ENCODE measurements around the gene LAMA2. TPM values are rescaled to one million over a fixed set of nuclear protein-coding genes. Genes with fewer than 3 reads are reported as not detected.

Gene LAMA2
- total RNA-seq, 4 donors from 2014 or later = 203 to 339 (median 275) TPM

GRCh38 chr6:129206821-129207220 lies 323.9 kb downstream of the LAMA2 start:
- peak overlapping the region in 1 of 4 donors; percentile 51 for H3K27ac ChIP-seq
- no peak for TF ChIP-seq CTCF (IDR thresholded peaks at IDR 0.05)
- no peak for DNase-seq (ENCODE audit: low spot score in 2 of 2)
- no peaks in the 10 kb centered on the region for H3K9me3 ChIP-seq
- no peaks in the 10 kb centered on the region for H3K27me3 ChIP-seq
- no peak overlapping the region for H3K4me3 ChIP-seq
- H3K4me1 ChIP-seq = peaks cover 0 to 17% (median 5%) of the 10 kb centered on the region in 4 donors
- H3K36me3 ChIP-seq = no peaks in the 10 kb centered on the region
- 54 to 63% methylated on average over 5 of the region's 5 CpGs for WGBS, 2 donors

GRCh38 chr6:129207832-129208231 lies 324.9 kb downstream of the LAMA2 start:
- peaks cover 0 to 3% (median 0%) of the 10 kb centered on the region in 3 donors for H3K36me3 ChIP-seq
- no peaks in the 10 kb centered on the region for H3K27me3 ChIP-seq
- TF ChIP-seq EP300 (IDR thresholded peaks at IDR 0.05) (no peak), POLR2A (IDR thresholded peaks at IDR 0.05) (no peak), CTCF (IDR thresholded peaks at IDR 0.05) (no peak)
- no peaks in the 10 kb centered on the region for H3K9me3 ChIP-seq
- H3K4me3 ChIP-seq = no peak overlapping the region
- no peak for DNase-seq (ENCODE audit: low spot score in 2 of 2)
- WGBS, 2 donors = 71 to 73% methylated on average over 1 of the region's 1 CpG
- peak overlapping the region in 1 of 4 donors; percentile 49 for H3K27ac ChIP-seq
- H3K4me1 ChIP-seq = peaks cover 0 to 17% (median 5%) of the 10 kb centered on the region in 4 donors

- Histone ChIP-seq H3K36me3 (peaks cover 0 to 10% (median 0%) of the 10 kb centered on the region in 3 donors), H3K9me3 (peaks cover 0 to 4% (median 0%) of the 10 kb centered on the region in 4 donors), H3K4me3 (no peak overlapping the region), H3K27ac (peak overlapping the region in 2 of 4 donors; percentile 33 to 49), H3K4me1 (peaks cover 0 to 17% (median 5%) of the 10 kb centered on the region in 4 donors), H3K27me3 (no peaks in the 10 kb centered on the region)
- no peak for DNase-seq (ENCODE audit: low spot score in 2 of 2)
- TF ChIP-seq EP300 (IDR thresholded peaks at IDR 0.05) (no peak), CTCF (IDR thresholded peaks at IDR 0.05) (no peak), POLR2A (IDR thresholded peaks at IDR 0.05) (no peak)
Measured at GRCh38 chr6:129208415-129209034, 325.6 kb downstream of the LAMA2 start.

- TF ChIP-seq CTCF (IDR thresholded peaks at IDR 0.05) (no peak), EP300 (IDR thresholded peaks at IDR 0.05) (no peak)
- Histone ChIP-seq H3K9me3 (peaks cover 0 to 4% (median 0%) of the 10 kb centered on the region in 4 donors), H3K36me3 (peaks cover 0 to 17% (median 0%) of the 10 kb centered on the region in 3 donors), H3K4me1 (peaks cover 0 to 17% (median 5%) of the 10 kb centered on the region in 4 donors), H3K4me3 (no peak overlapping the region), H3K27me3 (no peaks in the 10 kb centered on the region), H3K27ac (no peak overlapping the region)
- no peak for DNase-seq (ENCODE audit: low spot score in 2 of 2)
- WGBS, 2 donors = 91 to 94% methylated on average over 6 of the region's 6 CpGs
Measured at GRCh38 chr6:129209355-129209754, 326.4 kb downstream of the LAMA2 start.

GRCh38 chr6:129210684-129211083 lies 327.7 kb downstream of the LAMA2 start:
- no peak overlapping the region for H3K4me3 ChIP-seq
- H3K27me3 ChIP-seq = no peaks in the 10 kb centered on the region
- TF ChIP-seq POLR2A (IDR thresholded peaks at IDR 0.05) (no peak), CTCF (IDR thresholded peaks at IDR 0.05) (no peak), EP300 (IDR thresholded peaks at IDR 0.05) (no peak)
- H3K36me3 ChIP-seq = peaks cover 0 to 18% (median 0%) of the 10 kb centered on the region in 3 donors
- DNase-seq (ENCODE audit: low spot score in 2 of 2) = no peak
- 92 to 96% methylated on average over 4 of the region's 4 CpGs for WGBS, 2 donors
- peaks cover 0 to 17% (median 5%) of the 10 kb centered on the region in 4 donors for H3K4me1 ChIP-seq
- peaks cover 0 to 4% (median 0%) of the 10 kb centered on the region in 4 donors for H3K9me3 ChIP-seq
- H3K27ac ChIP-seq = no peak overlapping the region
